ENCODE data around the gene SESTD1. TPM values are rescaled to one million over a fixed set of nuclear protein-coding genes. Genes with fewer than 3 reads are reported as not detected.

SESTD1 gene
- total and polyA plus RNA-seq, 4 donors: 39.2 to 159 (median 104) TPM

- DNase-seq (no peak), ATAC-seq (ENCODE audit: low FRiP score) (no peak)
- 95 to 97% methylated on average over 1 of the region's 1 CpG for WGBS, 2 donors
- Histone ChIP-seq H3K4me3 (ENCODE audit: low read length in 2 of 2) (no peak overlapping the region), H3K4me1 (ENCODE audit: control insufficient read depth in 1 of 2, insufficient read depth in 2 of 2, low read length in 2 of 2) (peaks cover 0 to 3% of the 10 kb centered on the region in 2 donors), H3K27ac (ENCODE audit: low read depth in 1 of 2, low read length in 2 of 2) (no peak overlapping the region), H3K36me3 (ENCODE audit: control insufficient read depth in 1 of 2, insufficient read depth in 2 of 2, low read length in 1 of 2) (peaks cover 0 to 2% of the 10 kb centered on the region in 2 donors), H3K27me3 (ENCODE audit: control insufficient read depth in 1 of 2, insufficient read depth in 2 of 2, low read length in 1 of 2) (no peaks in the 10 kb centered on the region), H3K9me3 (ENCODE audit: control insufficient read depth, low read length) (no peaks in the 10 kb centered on the region)
- intact Hi-C loops (cut with DNase I): no loop called here
Measured at GRCh38 chr2:179174240-179174639, 90.4 kb downstream of the SESTD1 start.

DNA sequence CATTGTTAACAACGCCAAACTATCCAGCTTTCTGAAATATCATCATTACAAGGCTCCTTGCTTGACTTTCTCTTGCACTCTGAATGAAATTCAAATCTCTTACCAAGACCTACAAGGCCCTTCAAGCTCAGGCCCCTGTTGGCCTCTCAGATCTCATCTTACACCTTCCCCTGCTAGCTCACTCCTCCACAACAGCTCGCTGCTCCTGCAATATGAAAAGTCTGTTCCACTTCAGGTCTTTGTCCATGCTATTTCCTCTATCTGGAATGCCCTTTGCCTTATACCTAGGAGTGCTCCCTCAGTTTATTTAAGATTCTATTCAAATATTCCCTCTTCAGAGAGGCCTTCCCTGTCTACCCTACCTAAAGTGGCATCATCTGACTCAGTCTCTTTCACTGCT is 91.7 kb downstream of the SESTD1 start:
- Histone ChIP-seq H3K27ac (ENCODE audit: low read depth in 1 of 2, low read length in 2 of 2) (no peak overlapping the region), H3K36me3 (ENCODE audit: control insufficient read depth in 1 of 2, insufficient read depth in 2 of 2, low read length in 1 of 2) (no peaks in the 10 kb centered on the region), H3K4me1 (ENCODE audit: control insufficient read depth in 1 of 2, insufficient read depth in 2 of 2, low read length in 2 of 2) (peaks cover 0 to 3% of the 10 kb centered on the region in 2 donors), H3K9me3 (ENCODE audit: control insufficient read depth, low read length) (no peaks in the 10 kb centered on the region), H3K4me3 (ENCODE audit: low read length in 2 of 2) (no peak overlapping the region), H3K27me3 (ENCODE audit: control insufficient read depth in 1 of 2, insufficient read depth in 2 of 2, low read length in 1 of 2) (no peaks in the 10 kb centered on the region)
- ATAC-seq (ENCODE audit: low FRiP score) (no peak), DNase-seq (no peak)
- intact Hi-C loops (cut with DNase I): no loop called here
- WGBS, 2 donors: 95 to 97% methylated on average over 2 of the region's 2 CpGs

- Histone ChIP-seq H3K4me3 (ENCODE audit: low read length in 2 of 2) (no peak overlapping the region), H3K9me3 (ENCODE audit: control insufficient read depth, low read length) (no peaks in the 10 kb centered on the region), H3K36me3 (ENCODE audit: control insufficient read depth in 1 of 2, insufficient read depth in 2 of 2, low read length in 1 of 2) (no peaks in the 10 kb centered on the region), H3K27ac (ENCODE audit: low read depth in 1 of 2, low read length in 2 of 2) (no peak overlapping the region), H3K4me1 (ENCODE audit: control insufficient read depth in 1 of 2, insufficient read depth in 2 of 2, low read length in 2 of 2) (peaks cover 0 to 3% of the 10 kb centered on the region in 2 donors), H3K27me3 (ENCODE audit: control insufficient read depth in 1 of 2, insufficient read depth in 2 of 2, low read length in 1 of 2) (no peaks in the 10 kb centered on the region)
- DNase-seq (no peak), ATAC-seq (ENCODE audit: low FRiP score) (no peak)
- 82 to 90% methylated on average over 1 of the region's 1 CpG for WGBS, 2 donors
- intact Hi-C loops (cut with DNase I): no loop called here
Measured at GRCh38 chr2:179171371-179171770, 93.3 kb downstream of the SESTD1 start.

DNA sequence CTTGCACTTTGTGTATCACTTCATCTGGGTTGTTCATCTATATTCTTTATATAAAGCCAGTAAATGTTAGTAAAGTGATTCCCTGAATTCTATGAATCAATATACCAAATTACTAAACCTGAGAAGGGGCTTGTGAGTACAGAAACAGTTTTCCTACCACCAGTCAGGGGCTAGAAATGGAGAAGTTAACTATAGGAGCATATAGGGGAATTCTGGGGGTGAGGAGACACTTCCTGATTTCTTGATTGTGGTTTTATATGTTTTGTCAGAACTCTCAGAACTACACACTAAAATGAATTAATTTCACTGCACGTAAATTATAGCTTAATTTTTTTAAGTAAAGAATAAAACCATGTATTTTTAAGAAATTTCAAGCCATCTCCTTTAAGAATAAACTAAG is 93.7 kb downstream of the SESTD1 start:
- Histone ChIP-seq H3K4me3 (ENCODE audit: low read length in 2 of 2) (no peak overlapping the region), H3K27me3 (ENCODE audit: control insufficient read depth in 1 of 2, insufficient read depth in 2 of 2, low read length in 1 of 2) (no peaks in the 10 kb centered on the region), H3K36me3 (ENCODE audit: control insufficient read depth in 1 of 2, insufficient read depth in 2 of 2, low read length in 1 of 2) (no peaks in the 10 kb centered on the region), H3K4me1 (ENCODE audit: control insufficient read depth in 1 of 2, insufficient read depth in 2 of 2, low read length in 2 of 2) (peaks cover 0 to under 1% of the 10 kb centered on the region in 2 donors), H3K9me3 (ENCODE audit: control insufficient read depth, low read length) (no peaks in the 10 kb centered on the region), H3K27ac (ENCODE audit: low read depth in 1 of 2, low read length in 2 of 2) (no peak overlapping the region)
- no peak for DNase-seq
- intact Hi-C loops (cut with DNase I): no loop called here
- ATAC-seq (ENCODE audit: low FRiP score): no peak
- WGBS, 2 donors: 90 to 97% methylated on average over 1 of the region's 1 CpG

- DNase-seq: no peak
- Histone ChIP-seq H3K36me3 (ENCODE audit: control insufficient read depth in 1 of 2, insufficient read depth in 2 of 2, low read length in 1 of 2) (peaks cover 0 to 3% of the 10 kb centered on the region in 2 donors), H3K27me3 (ENCODE audit: control insufficient read depth in 1 of 2, insufficient read depth in 2 of 2, low read length in 1 of 2) (no peaks in the 10 kb centered on the region), H3K9me3 (ENCODE audit: control insufficient read depth, low read length) (no peaks in the 10 kb centered on the region), H3K27ac (ENCODE audit: low read depth in 1 of 2, low read length in 2 of 2) (no peak overlapping the region), H3K4me1 (ENCODE audit: control insufficient read depth in 1 of 2, insufficient read depth in 2 of 2, low read length in 2 of 2) (no peaks in the 10 kb centered on the region), H3K4me3 (ENCODE audit: low read length in 2 of 2) (no peak overlapping the region)
- ATAC-seq (ENCODE audit: low FRiP score): no peak
- 89 to 95% methylated on average over 3 of the region's 3 CpGs for WGBS, 2 donors
- intact Hi-C loops (cut with DNase I): no loop called here
Measured at GRCh38 chr2:179165356-179166000, 99.2 kb downstream of the SESTD1 start.

- H3K4me3 ChIP-seq (ENCODE audit: low read length in 2 of 2): no peak overlapping the region
- ATAC-seq (ENCODE audit: low FRiP score): no peak
- no peak for DNase-seq
- H3K27me3 ChIP-seq (ENCODE audit: control insufficient read depth in 1 of 2, insufficient read depth in 2 of 2, low read length in 1 of 2): no peaks in the 10 kb centered on the region
- no peak overlapping the region for H3K27ac ChIP-seq (ENCODE audit: low read depth in 1 of 2, low read length in 2 of 2)
- intact Hi-C loops (cut with DNase I): no loop called here
- no peaks in the 10 kb centered on the region for H3K4me1 ChIP-seq (ENCODE audit: control insufficient read depth in 1 of 2, insufficient read depth in 2 of 2, low read length in 2 of 2)
- peaks cover 0 to 4% of the 10 kb centered on the region in 2 donors for H3K36me3 ChIP-seq (ENCODE audit: control insufficient read depth in 1 of 2, insufficient read depth in 2 of 2, low read length in 1 of 2)
- WGBS, 2 donors: 96 to 98% methylated on average over 1 of the region's 1 CpG
- H3K9me3 ChIP-seq (ENCODE audit: control insufficient read depth, low read length): no peaks in the 10 kb centered on the region
Measured at GRCh38 chr2:179141206-179141605, 123.4 kb downstream of the SESTD1 start.

DNA sequence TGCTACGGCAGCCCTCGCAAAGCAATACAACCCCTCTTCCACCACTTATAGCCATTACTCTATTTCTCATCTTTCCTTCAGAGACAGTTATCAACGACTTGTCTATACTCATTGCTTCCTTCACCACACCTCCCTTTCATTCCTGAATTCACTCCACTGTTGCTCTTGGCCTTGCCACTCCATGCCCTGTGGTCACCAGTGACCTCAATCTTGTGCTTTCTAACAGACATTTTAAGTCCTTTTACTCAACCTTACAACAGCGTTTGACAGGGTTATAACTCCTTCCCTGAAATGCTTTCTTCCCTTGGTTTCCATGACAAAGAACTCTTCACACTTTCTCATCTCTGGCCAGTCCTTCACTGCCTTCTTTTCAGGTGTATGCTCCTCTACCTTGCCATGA is 124.1 kb downstream of the SESTD1 start:
- Histone ChIP-seq H3K36me3 (ENCODE audit: control insufficient read depth in 1 of 2, insufficient read depth in 2 of 2, low read length in 1 of 2) (peaks cover 0 to 4% of the 10 kb centered on the region in 2 donors), H3K27me3 (ENCODE audit: control insufficient read depth in 1 of 2, insufficient read depth in 2 of 2, low read length in 1 of 2) (no peaks in the 10 kb centered on the region), H3K9me3 (ENCODE audit: control insufficient read depth, low read length) (no peaks in the 10 kb centered on the region), H3K4me3 (ENCODE audit: low read length in 2 of 2) (no peak overlapping the region), H3K4me1 (ENCODE audit: control insufficient read depth in 1 of 2, insufficient read depth in 2 of 2, low read length in 2 of 2) (no peaks in the 10 kb centered on the region), H3K27ac (ENCODE audit: low read depth in 1 of 2, low read length in 2 of 2) (no peak overlapping the region)
- WGBS, 2 donors: 88 to 90% methylated on average over 4 of the region's 4 CpGs
- DNase-seq (no peak), ATAC-seq (ENCODE audit: low FRiP score) (no peak)
- intact Hi-C loops (cut with DNase I): no loop called here

GRCh38 chr2:179139506-179139905 is 125.1 kb downstream of the SESTD1 start:
- DNase-seq (no peak), ATAC-seq (ENCODE audit: low FRiP score) (no peak)
- Histone ChIP-seq H3K36me3 (ENCODE audit: control insufficient read depth in 1 of 2, insufficient read depth in 2 of 2, low read length in 1 of 2) (peaks cover 0 to 4% of the 10 kb centered on the region in 2 donors), H3K27ac (ENCODE audit: low read depth in 1 of 2, low read length in 2 of 2) (no peak overlapping the region), H3K4me1 (ENCODE audit: control insufficient read depth in 1 of 2, insufficient read depth in 2 of 2, low read length in 2 of 2) (no peaks in the 10 kb centered on the region), H3K9me3 (ENCODE audit: control insufficient read depth, low read length) (no peaks in the 10 kb centered on the region), H3K27me3 (ENCODE audit: control insufficient read depth in 1 of 2, insufficient read depth in 2 of 2, low read length in 1 of 2) (no peaks in the 10 kb centered on the region), H3K4me3 (ENCODE audit: low read length in 2 of 2) (no peak overlapping the region)
- intact Hi-C loops (cut with DNase I): no loop called here
- 93 to 96% methylated on average over 4 of the region's 4 CpGs for WGBS, 2 donors

GRCh38 chr2:179137200-179137759 is 127.4 kb downstream of the SESTD1 start:
- intact Hi-C loops (cut with DNase I): no loop called here
- DNase-seq: no peak
- H3K4me3 ChIP-seq (ENCODE audit: low read length in 2 of 2): no peak overlapping the region
- no peak overlapping the region for H3K27ac ChIP-seq (ENCODE audit: low read depth in 1 of 2, low read length in 2 of 2)
- WGBS, 2 donors: 81 to 86% methylated on average over 1 of the region's 1 CpG
- no peaks in the 10 kb centered on the region for H3K9me3 ChIP-seq (ENCODE audit: control insufficient read depth, low read length)
- no peak for ATAC-seq (ENCODE audit: low FRiP score)
- H3K36me3 ChIP-seq (ENCODE audit: control insufficient read depth in 1 of 2, insufficient read depth in 2 of 2, low read length in 1 of 2): peaks cover 0 to 4% of the 10 kb centered on the region in 2 donors
- no peaks in the 10 kb centered on the region for H3K27me3 ChIP-seq (ENCODE audit: control insufficient read depth in 1 of 2, insufficient read depth in 2 of 2, low read length in 1 of 2)
- H3K4me1 ChIP-seq (ENCODE audit: control insufficient read depth in 1 of 2, insufficient read depth in 2 of 2, low read length in 2 of 2): no peaks in the 10 kb centered on the region

Measured in aorta (tissue), 5 donors.